T-helper 17 cell (primary cell): ENCODE results near the gene ELF1. TPM values are rescaled to one million over a fixed set of nuclear protein-coding genes. Genes with fewer than 3 reads are reported as not detected.
"Not testable (repeated sequence)": the region's sequence is repeated elsewhere in the genome, so short reads cannot be mapped to it uniquely, and the experiment has no call there.

Experiments used
- ATAC-seq: fragments of 150-1000 bp; cut with Tn5 transposase; 2 replicates; pipeline ENCODE4 v1.10.0; 2021; ENCODE audit warnings: mild to moderate bottlenecking, moderate library complexity
- DNase-seq, 3 donors: peaks; one replicate each; pipeline versions ENCODE4 v3.0.0 to v3.0.0-alpha.2; 2020 to 2021
- H3K9me3 ChIP-seq: one replicate; pipeline ENCODE4 v1.7.0; 2013; ENCODE audit warnings: low read length, mild to moderate bottlenecking; ENCODE audit not compliant: control insufficient read depth, poor library complexity, severe bottlenecking
- H3K27ac Mint-ChIP-seq: one replicate; pipeline ENCODE4 v1.8.0; 2022; ENCODE audit warnings: mild to moderate bottlenecking, moderate library complexity, mixed read lengths
- H3K27me3 Mint-ChIP-seq: one replicate; pipeline ENCODE4 v1.8.0; 2022; ENCODE audit warnings: mixed read lengths
- H3K36me3 Mint-ChIP-seq: one replicate; pipeline ENCODE4 v1.8.0; 2022; ENCODE audit warnings: low read depth, mixed read lengths
- H3K4me1 Mint-ChIP-seq: one replicate; pipeline ENCODE4 v1.8.0; 2022; ENCODE audit warnings: mild to moderate bottlenecking, mixed read lengths
- H3K4me3 Mint-ChIP-seq: one replicate; pipeline ENCODE4 v1.8.0; 2022; ENCODE audit warnings: mild to moderate bottlenecking, moderate library complexity, mixed read lengths
- total RNA-seq, 4 donors: library from RNA in 2 of 4; stranded (reverse) in 2 of 4; gene quantifications; one replicate each; pipeline ENCODE4 v1.2.3 and lab custom pipeline; 2022 to 2026

Gene ELF1
- total RNA-seq, 2 donors from 2014 or later = 197 to 232 TPM

GRCh38 chr13:40980461-40980860, 38.7 kb downstream of the ELF1 start:
- H3K27ac Mint-ChIP-seq = peak overlapping the region; percentile 98
- H3K27me3 Mint-ChIP-seq = no peaks in the 10 kb centered on the region
- ATAC-seq (peak; percentile 66), DNase-seq (no peak)
- no peaks in the 10 kb centered on the region for H3K9me3 ChIP-seq
- H3K4me1 Mint-ChIP-seq = peaks cover 55% of the 10 kb centered on the region
- H3K4me3 Mint-ChIP-seq = peak overlapping the region; percentile 97
- peaks cover 4% of the 10 kb centered on the region for H3K36me3 Mint-ChIP-seq

- no peaks in the 10 kb centered on the region for H3K9me3 ChIP-seq
- no peak for ATAC-seq
- peak overlapping the region; percentile 96 for H3K4me3 Mint-ChIP-seq
- no peak for DNase-seq
- no peaks in the 10 kb centered on the region for H3K27me3 Mint-ChIP-seq
- peak overlapping the region; percentile 98 for H3K27ac Mint-ChIP-seq
- peaks cover 4% of the 10 kb centered on the region for H3K36me3 Mint-ChIP-seq
- H3K4me1 Mint-ChIP-seq = peaks cover 55% of the 10 kb centered on the region
Observed at GRCh38 chr13:40979232-40979631, 39.9 kb downstream of the ELF1 start.

GRCh38 chr13:40978109-40978508, 41.0 kb downstream of the ELF1 start:
- peak overlapping the region; percentile 96 for H3K4me3 Mint-ChIP-seq
- H3K9me3 ChIP-seq, H3K36me3 Mint-ChIP-seq, H3K27me3 Mint-ChIP-seq, DNase-seq, ATAC-seq: not testable (repeated sequence)
- H3K4me1 Mint-ChIP-seq = peaks cover 53% of the 10 kb centered on the region
- peak overlapping the region; percentile 98 for H3K27ac Mint-ChIP-seq

GRCh38 chr13:40975441-40975840, 43.7 kb downstream of the ELF1 start:
- Mint-ChIP-seq H3K27ac (peak overlapping the region; percentile 98), H3K36me3 (peaks cover 4% of the 10 kb centered on the region), H3K4me1 (peaks cover 62% of the 10 kb centered on the region), H3K27me3 (no peaks in the 10 kb centered on the region), H3K4me3 (peak overlapping the region; percentile 19)
- ATAC-seq = no peak
- no peak for DNase-seq
- H3K9me3 ChIP-seq = no peaks in the 10 kb centered on the region

- Mint-ChIP-seq H3K36me3 (peaks cover 4% of the 10 kb centered on the region), H3K4me3 (peak overlapping the region; percentile 83), H3K27me3 (no peaks in the 10 kb centered on the region)
Observed at GRCh38 chr13:40974460-40975407, 44.4 kb downstream of the ELF1 start.

GRCh38 chr13:40973409-40973808, 45.7 kb downstream of the ELF1 start:
- DNase-seq (no peak), ATAC-seq (no peak)
- Mint-ChIP-seq H3K27ac (peak overlapping the region; percentile 98), H3K4me3 (no peak overlapping the region), H3K36me3 (no peaks in the 10 kb centered on the region), H3K4me1 (peaks cover 66% of the 10 kb centered on the region), H3K27me3 (no peaks in the 10 kb centered on the region)
- H3K9me3 ChIP-seq = no peaks in the 10 kb centered on the region

More at GRCh38 chr13:40974460-40975407, 44.4 kb downstream of the ELF1 start:
- no peaks in the 10 kb centered on the region for H3K9me3 ChIP-seq
- peak; percentile 84 for ATAC-seq
- peaks cover 68% of the 10 kb centered on the region for H3K4me1 Mint-ChIP-seq
- H3K27ac Mint-ChIP-seq = peak overlapping the region; percentile 98
- DNase-seq = no peak

- Mint-ChIP-seq H3K36me3 (no peaks in the 10 kb centered on the region), H3K4me1 (peaks cover 59% of the 10 kb centered on the region), H3K27ac (peak overlapping the region; percentile 56), H3K4me3 (peak overlapping the region; percentile 61), H3K27me3 (no peaks in the 10 kb centered on the region)
- no peak for ATAC-seq
- no peak for DNase-seq
- H3K9me3 ChIP-seq = no peaks in the 10 kb centered on the region
Observed at GRCh38 chr13:40971321-40971720, 47.8 kb downstream of the ELF1 start.

- Mint-ChIP-seq H3K27ac (peak overlapping the region; percentile 56), H3K27me3 (no peaks in the 10 kb centered on the region), H3K4me1 (peaks cover 54% of the 10 kb centered on the region), H3K4me3 (peak overlapping the region; percentile 61), H3K36me3 (no peaks in the 10 kb centered on the region)
- ATAC-seq (no peak), DNase-seq (no peak)
- no peaks in the 10 kb centered on the region for H3K9me3 ChIP-seq
Observed at GRCh38 chr13:40970803-40971202, 48.3 kb downstream of the ELF1 start.

- H3K4me1 Mint-ChIP-seq = peaks cover 54% of the 10 kb centered on the region
- H3K27ac Mint-ChIP-seq = peak overlapping the region; percentile 81
- DNase-seq (no peak), ATAC-seq (peak; percentile 63)
- H3K9me3 ChIP-seq = no peaks in the 10 kb centered on the region
- no peaks in the 10 kb centered on the region for H3K27me3 Mint-ChIP-seq
- H3K36me3 Mint-ChIP-seq = no peaks in the 10 kb centered on the region
- H3K4me3 Mint-ChIP-seq = peak overlapping the region; percentile 73
Observed at GRCh38 chr13:40969169-40969901, 49.8 kb downstream of the ELF1 start.

- DNase-seq = no peak
- H3K27ac Mint-ChIP-seq = peak overlapping the region; percentile 81
Observed at GRCh38 chr13:40968416-40969000, 50.6 kb downstream of the ELF1 start.

GRCh38 chr13:40966298-40966697, 52.8 kb downstream of the ELF1 start:
- DNase-seq = no peak
- H3K9me3 ChIP-seq = no peaks in the 10 kb centered on the region
- Mint-ChIP-seq H3K36me3 (peaks cover 6% of the 10 kb centered on the region), H3K27ac (peak overlapping the region; percentile 69), H3K4me3 (peak overlapping the region; percentile 25), H3K4me1 (peaks cover 64% of the 10 kb centered on the region), H3K27me3 (no peaks in the 10 kb centered on the region)
- no peak for ATAC-seq

More at GRCh38 chr13:40968416-40969000, 50.6 kb downstream of the ELF1 start:
- Mint-ChIP-seq H3K4me3 (no peak overlapping the region), H3K4me1 (peaks cover 59% of the 10 kb centered on the region), H3K36me3 (peaks cover 2% of the 10 kb centered on the region), H3K27me3 (no peaks in the 10 kb centered on the region)
- ATAC-seq = no peak
- no peaks in the 10 kb centered on the region for H3K9me3 ChIP-seq

GRCh38 chr13:40963927-40964326, 55.2 kb downstream of the ELF1 start:
- H3K27me3 Mint-ChIP-seq = no peaks in the 10 kb centered on the region
- peak overlapping the region; percentile 45 for H3K4me3 Mint-ChIP-seq
- DNase-seq (no peak), ATAC-seq (no peak)
- H3K4me1 Mint-ChIP-seq = peaks cover 52% of the 10 kb centered on the region
- H3K27ac Mint-ChIP-seq = peak overlapping the region; percentile 69
- H3K36me3 Mint-ChIP-seq = peaks cover 6% of the 10 kb centered on the region
- no peaks in the 10 kb centered on the region for H3K9me3 ChIP-seq

- H3K4me3 Mint-ChIP-seq = peak overlapping the region; percentile 74
- peak overlapping the region; percentile 72 for H3K27ac Mint-ChIP-seq
- H3K27me3 Mint-ChIP-seq = no peaks in the 10 kb centered on the region
- H3K36me3 Mint-ChIP-seq = peaks cover 13% of the 10 kb centered on the region
- H3K4me1 Mint-ChIP-seq = peaks cover 51% of the 10 kb centered on the region
- no peaks in the 10 kb centered on the region for H3K9me3 ChIP-seq
- DNase-seq (no peak), ATAC-seq (peak; percentile 12)
Observed at GRCh38 chr13:40961826-40962225, 57.3 kb downstream of the ELF1 start.
